Endothelial cell of umbilical vein (primary cell): ENCODE data around the gene VWA8. TPM values are rescaled to one million over a fixed set of nuclear protein-coding genes. Genes with fewer than 3 reads are reported as not detected.

ENCODE experiments used
- BruUV-seq: library from RNA; stranded (reverse); fragments of 400-500 nt; replicated peaks from 2 replicates; lab custom pipeline; 2021; lab: Mats Ljungman, UMichigan
- CTCF ChIA-PET: fragments of 300-600, 350-600 bp; sonication (Branson Sonifier 250); formaldehyde crosslinking; loops from one replicate; lab custom pipeline; 2021; ENCODE audit warnings: antibody characterized with exemption, inconsistent platforms; lab: Charles Lee
- POLR2A ChIA-PET: fragments of 300-600, 350-600 bp; sonication (Branson Sonifier 250); formaldehyde crosslinking; loops from one replicate; lab custom pipeline; 2021; ENCODE audit warnings: antibody characterized with exemption, inconsistent platforms; lab: Charles Lee
- DNase-seq: peaks from one replicate; pipeline ENCODE4 v3.0.0-alpha.2; 2011; ENCODE audit warnings: low read depth, low spot score
- FAIRE-seq: peaks from 2 replicates; lab custom pipeline; 2011; peaks lifted over from hg19 to GRCh38; lab: Jason Lieb, UNC
- H2AFZ ChIP-seq: 2 replicates; pipeline ENCODE4 v1.6.0; 2012; ENCODE audit warnings: low read depth, low read length, control low read depth, inconsistent platforms
- H3K27ac ChIP-seq: 2 replicates; pipeline ENCODE4 v1.5.1; 2011; ENCODE audit warnings: low read depth, mild to moderate bottlenecking, control low read depth, low read length, moderate library complexity; ENCODE audit not compliant: insufficient read depth
- H3K27me3 ChIP-seq, 2 experiments: 2 replicates each; pipeline versions ENCODE4 v1.6.0 to v1.6.1; 2011; ENCODE audit warnings: low read length in 2 of 2, mixed read lengths in 1 of 2; ENCODE audit not compliant: control insufficient read depth in 2 of 2, insufficient read depth in 2 of 2
- H3K36me3 ChIP-seq, 2 experiments: 2 replicates in 1 of 2; 3 replicates in 1 of 2; pipeline ENCODE4 v1.5.1; 2011; ENCODE audit warnings: low read length in 2 of 2, mild to moderate bottlenecking in 1 of 2, moderate library complexity in 1 of 2; ENCODE audit not compliant: control insufficient read depth in 2 of 2, insufficient read depth in 2 of 2; ENCODE audit errors: extremely low read depth in 1 of 2
- H3K4me1 ChIP-seq: 3 replicates; pipeline ENCODE4 v1.5.1; 2011; ENCODE audit warnings: mild to moderate bottlenecking, low read length; ENCODE audit not compliant: control insufficient read depth, insufficient read depth; ENCODE audit errors: extremely low read depth
- H3K4me2 ChIP-seq: 2 replicates; pipeline ENCODE4 v1.6.1; 2011; ENCODE audit warnings: low read length, control low read depth, mixed read lengths; ENCODE audit not compliant: insufficient read depth
- H3K4me3 ChIP-seq, 3 experiments: fragments of 200-600 bp in 1 of 3; sonication (generic), shearing (Covaris generic) in 1 of 3; replicated peaks in 1 of 3; 2 replicates each; pipeline ENCODE4 v1.5.1; 2011 to 2016; ENCODE audit warnings: control low read depth in 3 of 3, low read length in 3 of 3, mild to moderate bottlenecking in 2 of 3, inconsistent platforms in 1 of 3, low read depth in 1 of 3, moderate library complexity in 1 of 3; ENCODE audit not compliant: insufficient read depth in 1 of 3
- H3K79me2 ChIP-seq: 2 replicates; pipeline ENCODE4 v1.6.0; 2012; ENCODE audit warnings: low read length, inconsistent platforms; ENCODE audit not compliant: control insufficient read depth, insufficient read depth
- H3K9ac ChIP-seq: replicated peaks from 2 replicates; pipeline ENCODE3; 2011; ENCODE audit warnings: low read length, control low read depth; ENCODE audit not compliant: insufficient read depth; ENCODE audit errors: extremely low read depth
- H3K9me1 ChIP-seq: replicated peaks from 3 replicates; pipeline ENCODE4 v1.6.0; 2011; ENCODE audit warnings: mild to moderate bottlenecking, low read length; ENCODE audit not compliant: control insufficient read depth, insufficient read depth; ENCODE audit errors: extremely low read depth
- H3K9me3 ChIP-seq: replicated peaks from 2 replicates; pipeline ENCODE4 v1.5.1; 2012; ENCODE audit warnings: low read length, inconsistent platforms; ENCODE audit not compliant: control insufficient read depth, insufficient read depth
- H4K20me1 ChIP-seq: replicated peaks from 2 replicates; pipeline ENCODE3; 2011; ENCODE audit warnings: mild to moderate bottlenecking, low read length; ENCODE audit not compliant: control insufficient read depth, insufficient read depth; ENCODE audit errors: extremely low read depth
- EZH2 ChIP-seq: IDR thresholded peaks from 2 replicates; pipeline ENCODE4 v1.6.1; 2012; ENCODE audit warnings: borderline replicate concordance, low read depth, mild to moderate bottlenecking, moderate library complexity, low read length, inconsistent platforms; ENCODE audit not compliant: severe bottlenecking
- FOS ChIP-seq: IDR thresholded peaks from 2 replicates; pipeline ENCODE4 v1.6.1; 2011; ENCODE audit warnings: mild to moderate bottlenecking, low read length, moderate library complexity, borderline replicate concordance; ENCODE audit not compliant: insufficient read depth
- GATA2 ChIP-seq: IDR thresholded peaks from 2 replicates; pipeline ENCODE4 v1.7.0; 2011; ENCODE audit warnings: low read depth, mild to moderate bottlenecking, moderate library complexity, mixed read lengths, low read length; ENCODE audit not compliant: insufficient read length, insufficient read depth
- JUN ChIP-seq: IDR thresholded peaks from 2 replicates; pipeline ENCODE4 v1.6.1; 2011; ENCODE audit warnings: borderline replicate concordance, low read depth; ENCODE audit not compliant: insufficient read length, insufficient read depth
- MAX ChIP-seq: IDR thresholded peaks from 2 replicates; pipeline ENCODE4 v1.6.1; 2011; ENCODE audit not compliant: insufficient read depth, insufficient read length
- MYC ChIP-seq: IDR thresholded peaks from one replicate; pipeline ENCODE4 v1.6.1; 2011; ENCODE audit warnings: mild to moderate bottlenecking, low read depth, low read length
- POLR2A ChIP-seq: IDR thresholded peaks from 2 replicates; pipeline ENCODE4 v1.6.1; 2012; ENCODE audit warnings: low read depth, mild to moderate bottlenecking, control low read depth, low read length
- POLR2AphosphoS5 ChIP-seq: IDR thresholded peaks from 2 replicates; pipeline ENCODE4 v1.6.1; 2012; ENCODE audit warnings: low read depth, mild to moderate bottlenecking, control low read depth, low read length, moderate library complexity; ENCODE audit not compliant: insufficient read depth
- dilution Hi-C: fragments of 300-500 bp; cut with MboI; formaldehyde crosslinking; loops from one replicate; pipeline ENCODE4 v1.15.0; 2019; ENCODE audit warnings: low sequenced_read_pairs; ENCODE audit not compliant: extremely low pct_ligation_motif_present
- intact Hi-C: fragments of 100-400 bp; cut with micrococcal nuclease; formaldehyde crosslinking; loops from one replicate; pipeline ENCODE4 v1.10.0; 2022
- polyA plus RNA-seq, 4 experiments: library from polyadenylated mRNA; depleted of rRNA in 3 of 4; stranded (reverse) in 3 of 4; unstranded in 1 of 4; fragments of >200 nt; gene quantifications; 2 replicates each; pipeline versions ENCODE4 v1.2.1 to v1.2.3, GENCODE V29; 2011 to 2012; ENCODE audit warnings: missing spikeins in 1 of 4
- total RNA-seq: library from RNA; stranded (reverse); gene quantifications from 2 replicates; pipeline ENCODE4 v1.2.3, GENCODE V29; 2021
- TF ChIP-seq, protein P1 (sequence below), 2 donors: IDR thresholded peaks; 1 replicate in 1 of 2; 2 replicates in 1 of 2; pipeline ENCODE4 v1.5.1; 2011; ENCODE audit warnings: low read length in 2 of 2, mild to moderate bottlenecking in 2 of 2, moderate library complexity in 2 of 2, control low read depth in 1 of 2, inconsistent platforms in 1 of 2, low read depth in 1 of 2; ENCODE audit not compliant: insufficient read depth in 1 of 2; ENCODE audit errors: extremely low read depth in 1 of 2

VWA8 gene
- total and polyA plus RNA-seq, 2 donors (not counting 3 experiments of a cell fraction or from before 2014, with no cell fraction given), result 2.9 to 11.3 TPM

GRCh38 chr13:41588448-41588847 is 372.5 kb downstream of the VWA8 start:
- intact Hi-C loops, result no loop called here
- TF ChIP-seq EZH2 (no peak), MAX (no peak), GATA2 (no peak), POLR2A (no peak), MYC (no peak), JUN (no peak), FOS (no peak), POLR2AphosphoS5 (no peak)
- TF ChIP-seq, protein P1, sequence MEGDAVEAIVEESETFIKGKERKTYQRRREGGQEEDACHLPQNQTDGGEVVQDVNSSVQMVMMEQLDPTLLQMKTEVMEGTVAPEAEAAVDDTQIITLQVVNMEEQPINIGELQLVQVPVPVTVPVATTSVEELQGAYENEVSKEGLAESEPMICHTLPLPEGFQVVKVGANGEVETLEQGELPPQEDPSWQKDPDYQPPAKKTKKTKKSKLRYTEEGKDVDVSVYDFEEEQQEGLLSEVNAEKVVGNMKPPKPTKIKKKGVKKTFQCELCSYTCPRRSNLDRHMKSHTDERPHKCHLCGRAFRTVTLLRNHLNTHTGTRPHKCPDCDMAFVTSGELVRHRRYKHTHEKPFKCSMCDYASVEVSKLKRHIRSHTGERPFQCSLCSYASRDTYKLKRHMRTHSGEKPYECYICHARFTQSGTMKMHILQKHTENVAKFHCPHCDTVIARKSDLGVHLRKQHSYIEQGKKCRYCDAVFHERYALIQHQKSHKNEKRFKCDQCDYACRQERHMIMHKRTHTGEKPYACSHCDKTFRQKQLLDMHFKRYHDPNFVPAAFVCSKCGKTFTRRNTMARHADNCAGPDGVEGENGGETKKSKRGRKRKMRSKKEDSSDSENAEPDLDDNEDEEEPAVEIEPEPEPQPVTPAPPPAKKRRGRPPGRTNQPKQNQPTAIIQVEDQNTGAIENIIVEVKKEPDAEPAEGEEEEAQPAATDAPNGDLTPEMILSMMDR (IDR thresholded peaks at IDR 0.05; ENCODE audit: extremely low read depth in 1 of 2, insufficient read depth in 1 of 2, low read depth in 1 of 2, low read length in 2 of 2), result no peak
- Histone ChIP-seq H3K79me2 (no peaks in the 10 kb centered on the region), H3K4me2 (no peak overlapping the region), H4K20me1 (no peaks in the 10 kb centered on the region), H3K4me3 (no peak overlapping the region), H3K36me3 (no peaks in the 10 kb centered on the region), H2AFZ (no peak overlapping the region), H3K9ac (no peak overlapping the region), H3K9me3 (no peaks in the 10 kb centered on the region), H3K9me1 (no peaks in the 10 kb centered on the region), H3K4me1 (peaks cover 3% of the 10 kb centered on the region), H3K27ac (peak overlapping the region; percentile 36), H3K27me3 (no peaks in the 10 kb centered on the region)
- no TSS peak for BruUV-seq
- no peak for DNase-seq
- FAIRE-seq, result no peak
- dilution Hi-C loops, result no loop called here
- ChIA-PET POLR2A (no interaction called here), CTCF (interaction anchor here (1.0 kb wide), 1 partner anchor 24 kb away, joined by 3 read pairs; no protein-coding TSS in a partner anchor)
